Right renal cortex interstitium (tissue), 3 donors: Measurements from ENCODE around the gene IL17D. TPM values are rescaled to one million over a fixed set of nuclear protein-coding genes. Genes with fewer than 3 reads are reported as not detected.
A peak's percentile ranks its signal among the peaks of the same experiment; 100 is the strongest.

Source experiments
- DNase-seq, 3 donors: peaks; one replicate each; pipeline ENCODE4 v3.0.0-alpha.2; 2013; ENCODE audit warnings: low read depth in 3 of 3, low spot score in 2 of 3
- polyA plus RNA-seq, 3 donors: library from polyadenylated mRNA; unstranded; fragments of 120-200 nt; gene quantifications; one replicate each; pipeline ENCODE4 v1.2.1, GENCODE V29; 2013; ENCODE audit not compliant: insufficient read length in 3 of 3

Gene IL17D
- polyA plus RNA-seq, 3 donors = 7.2 to 9.2 (median 8.0) TPM

GRCh38 chr13:20686863-20687579 is 16.5 kb upstream of the IL17D start:
- no peak for DNase-seq

GRCh38 chr13:20689291-20689690 is 14.2 kb upstream of the IL17D start:
- DNase-seq = no peak

GRCh38 chr13:20691616-20692015 is 11.9 kb upstream of the IL17D start:
- DNase-seq = no peak

GRCh38 chr13:20696073-20696472 is 7.4 kb upstream of the IL17D start:
- DNase-seq = no peak

- no peak for DNase-seq
Observed at GRCh38 chr13:20699715-20700114, 3.8 kb upstream of the IL17D start.

GRCh38 chr13:20700288-20700687 is 3.2 kb upstream of the IL17D start:
- DNase-seq = no peak

- DNase-seq = no peak
Observed at GRCh38 chr13:20701461-20701860, 2.0 kb upstream of the IL17D start.

- no peak for DNase-seq
Observed at GRCh38 chr13:20702530-20702914, 977 bp upstream of the IL17D start.

- peak in 1 of 3 donors; percentile 50 for DNase-seq
Observed at GRCh38 chr13:20703780-20704458, 420 bp downstream of the IL17D start.

GRCh38 chr13:20704459-20705069 is 1.1 kb downstream of the IL17D start:
- DNase-seq = no peak

- no peak for DNase-seq
Observed at GRCh38 chr13:20706661-20707060, 3.2 kb downstream of the IL17D start.

GRCh38 chr13:20708216-20708615 is 4.7 kb downstream of the IL17D start:
- DNase-seq = no peak

GRCh38 chr13:20709369-20709768 is 5.9 kb downstream of the IL17D start:
- no peak for DNase-seq

GRCh38 chr13:20709782-20710181 is 6.3 kb downstream of the IL17D start:
- DNase-seq = no peak

GRCh38 chr13:20711301-20712044 is 8.0 kb downstream of the IL17D start:
- no peak for DNase-seq

- no peak for DNase-seq
Observed at GRCh38 chr13:20713014-20713376, 9.5 kb downstream of the IL17D start.

GRCh38 chr13:20713751-20714150 is 10.3 kb downstream of the IL17D start:
- no peak for DNase-seq

GRCh38 chr13:20714161-20714560 is 10.7 kb downstream of the IL17D start:
- DNase-seq = no peak

- DNase-seq = no peak
Observed at GRCh38 chr13:20714563-20715329, 11.2 kb downstream of the IL17D start.

- DNase-seq = no peak
Observed at GRCh38 chr13:20715330-20715712, 11.8 kb downstream of the IL17D start.

- DNase-seq = no peak
Observed at GRCh38 chr13:20716951-20717350, 13.5 kb downstream of the IL17D start.
